Measurements from ENCODE around the gene NFS1. TPM values are rescaled to one million over a fixed set of nuclear protein-coding genes. Genes with fewer than 3 reads are reported as not detected.
"Not testable (repeated sequence)": the region's sequence is repeated elsewhere in the genome, so short reads cannot be mapped to it uniquely, and the experiment has no call there.

Gene NFS1
- total and polyA plus RNA-seq, 3 experiments from 2014 or later = 18.8 to 37.7 (median 36.4) TPM

DNA sequence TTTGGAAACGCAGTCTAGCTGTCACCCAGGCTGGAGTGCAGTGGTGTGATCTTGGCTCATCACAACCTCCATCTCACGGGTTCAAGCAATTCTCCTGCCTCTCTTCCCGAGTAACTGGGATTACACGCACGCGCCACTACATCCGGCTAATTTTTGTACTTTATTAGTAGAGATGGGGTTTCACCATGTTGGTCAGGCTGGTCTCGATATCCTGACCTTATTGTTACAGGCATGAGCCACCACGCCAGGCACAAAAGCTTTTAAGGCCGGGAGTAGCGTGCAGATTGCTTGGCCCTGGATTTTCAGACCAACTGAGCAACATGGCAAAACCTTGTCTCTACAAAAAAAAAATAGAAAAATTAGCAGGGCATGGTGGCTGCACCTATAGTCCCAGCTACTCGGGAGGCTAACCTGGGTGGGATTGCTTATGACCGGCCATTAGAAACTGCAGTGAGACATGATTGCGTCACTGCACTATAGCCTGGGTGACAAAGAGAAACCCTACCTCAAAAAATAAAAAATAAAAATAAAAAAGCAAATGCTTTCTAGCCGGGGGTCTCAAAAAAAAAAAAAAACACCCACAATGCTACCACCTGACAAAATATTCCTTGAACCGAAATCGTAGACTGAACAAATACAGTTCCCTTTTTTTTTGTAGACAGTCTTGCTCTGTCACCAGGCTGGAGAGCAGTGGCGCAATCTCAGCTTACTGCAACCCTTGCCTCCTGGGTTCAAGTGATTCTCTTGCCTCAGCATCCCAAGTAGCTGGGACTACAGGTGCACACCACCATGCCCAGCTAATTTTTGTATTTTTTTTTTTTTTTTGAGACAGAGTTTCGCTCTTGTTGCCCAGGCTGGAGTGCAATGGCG, 27.9 kb upstream of the NFS1 start:
- POLR2A ChIA-PET = interaction anchor here (0.6 to 0.9 kb wide), 2 partner anchors 15 to 21 kb away, joined by 3 read pairs; partner anchors contain the start of gene RBM39
- Mint-ChIP-seq H3K4me1 (peaks cover 48 to 65% (median 61%) of the 10 kb centered on the region in 3 donors), H3K36me3 (peaks cover 12 to 89% (median 21%) of the 10 kb centered on the region in 3 donors)

DNA sequence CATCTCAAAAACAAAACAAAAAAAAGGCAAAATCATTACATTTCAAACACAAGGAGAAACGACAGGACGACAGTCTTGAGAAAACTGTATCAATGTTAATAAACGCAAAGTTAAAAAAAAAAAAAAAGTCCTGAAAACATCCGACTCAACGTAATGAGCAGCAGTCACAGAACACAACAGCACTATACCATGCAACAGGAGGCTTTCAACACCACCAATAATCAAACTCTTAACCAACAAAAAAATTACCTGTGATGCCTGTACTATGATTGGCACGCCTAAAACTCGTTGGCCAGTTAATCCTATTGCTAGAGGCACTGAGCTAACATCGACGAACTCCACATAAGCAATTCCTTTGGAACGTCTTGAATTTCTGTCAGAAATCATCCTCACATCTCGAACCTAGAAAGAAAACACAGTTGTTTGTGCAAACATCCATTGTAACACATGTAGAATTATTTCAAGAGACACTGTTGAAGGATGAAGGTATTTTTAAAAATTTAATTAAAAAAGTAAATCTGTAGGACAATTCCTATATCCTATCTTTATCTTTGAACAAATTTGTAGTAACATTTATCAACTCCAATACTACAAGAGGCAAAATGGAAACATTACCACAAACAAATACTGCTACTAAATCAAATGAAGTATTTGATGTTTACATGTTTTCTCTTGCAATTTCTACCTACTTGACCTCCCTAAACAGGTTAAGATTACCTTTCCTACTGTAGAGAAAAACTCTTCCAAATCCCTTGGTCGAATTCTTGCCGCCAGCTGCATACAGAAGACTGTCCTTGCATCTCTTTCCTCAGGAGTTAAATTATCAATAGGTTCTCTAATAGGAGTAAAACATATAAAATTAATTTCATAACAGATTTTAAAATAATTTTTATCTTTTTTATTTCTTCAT, 25.4 kb upstream of the NFS1 start:
- H3K4me3 Mint-ChIP-seq = peak overlapping the region in 1 of 7 donors; percentile 16
- no peaks in the 10 kb centered on the region for H3K9me3 Mint-ChIP-seq
- DNase-seq = no peak
- H3K4me1 ChIP-seq (ENCODE audit: insufficient read depth, low read length) = peaks cover 6% of the 10 kb centered on the region
- H3K27ac ChIP-seq (ENCODE audit: low read depth, low read length) = no peak overlapping the region
- peaks cover 85% of the 10 kb centered on the region for H3K36me3 ChIP-seq (ENCODE audit: insufficient read depth, low read length)
- no peaks in the 10 kb centered on the region for H3K27me3 ChIP-seq (ENCODE audit: insufficient read depth, low read length, poor library complexity, severe bottlenecking)
- no peak overlapping the region for H3K4me3 ChIP-seq (ENCODE audit: low read length)
- H3K27me3 Mint-ChIP-seq = no peaks in the 10 kb centered on the region
- peaks cover 17 to 90% (median 30%) of the 10 kb centered on the region in 3 donors for H3K36me3 Mint-ChIP-seq
- peak overlapping the region in 5 of 8 donors; percentile 31 to 79 (median 44) for H3K27ac Mint-ChIP-seq
- no peaks in the 10 kb centered on the region for H3K9me3 ChIP-seq (ENCODE audit: low read length)
- CTCF ChIA-PET = interaction anchor here (1.1 to 1.5 kb wide), 2 partner anchors 14 to 161 kb away, joined by 3 read pairs; no protein-coding TSS in a partner anchor
- POLR2A ChIA-PET = interaction anchor here (0.6 to 1.4 kb wide), 3 partner anchors 11 to 260 kb away, joined by 5 to 10 read pairs (median 6); no protein-coding TSS in a partner anchor
- H3K4me1 Mint-ChIP-seq = peaks cover 44 to 59% (median 54%) of the 10 kb centered on the region in 3 donors

More for the DNA sequence above, 27.9 kb upstream of the NFS1 start:
- Histone ChIP-seq H3K9me3 (ENCODE audit: low read length) (no peaks in the 10 kb centered on the region), H3K27me3 (ENCODE audit: insufficient read depth, low read length, poor library complexity, severe bottlenecking) (no peaks in the 10 kb centered on the region), H3K4me1 (ENCODE audit: insufficient read depth, low read length) (peaks cover 22% of the 10 kb centered on the region), H3K4me3 (ENCODE audit: low read length) (no peak overlapping the region), H3K36me3 (ENCODE audit: insufficient read depth, low read length) (peaks cover 84% of the 10 kb centered on the region), H3K27ac (ENCODE audit: low read depth, low read length) (no peak overlapping the region)
- Mint-ChIP-seq H3K4me3 (no peak overlapping the region), H3K9me3 (no peaks in the 10 kb centered on the region), H3K27me3 (no peaks in the 10 kb centered on the region), H3K27ac (peak overlapping the region in 2 of 8 donors; percentile 7 to 31)
- CTCF ChIA-PET = interaction anchor here (1.7 kb wide), 1 partner anchor 50 kb away, joined by 4 read pairs; no protein-coding TSS in a partner anchor
- DNase-seq = no peak

- peaks cover 85% of the 10 kb centered on the region for H3K36me3 ChIP-seq (ENCODE audit: insufficient read depth, low read length)
- Mint-ChIP-seq H3K36me3 (peaks cover 17 to 90% (median 30%) of the 10 kb centered on the region in 3 donors), H3K4me1 (peaks cover 40 to 60% (median 54%) of the 10 kb centered on the region in 3 donors), H3K27ac (peak overlapping the region in 3 of 8 donors; percentile 44 to 79 (median 61)), H3K4me3 (peak overlapping the region in 2 of 7 donors; percentile 23 to 27)
- H3K9me3 Mint-ChIP-seq; H3K27me3 Mint-ChIP-seq; H3K27ac ChIP-seq (ENCODE audit: low read depth, low read length); H3K9me3 ChIP-seq (ENCODE audit: low read length); CTCF ChIA-PET; H3K27me3 ChIP-seq (ENCODE audit: insufficient read depth, low read length, poor library complexity, severe bottlenecking); DNase-seq; H3K4me1 ChIP-seq (ENCODE audit: insufficient read depth, low read length); H3K4me3 ChIP-seq (ENCODE audit: low read length): not testable (repeated sequence)
- POLR2A ChIA-PET = interaction anchor here (0.6 kb wide), 1 partner anchor 74 kb away, joined by 6 read pairs; no protein-coding TSS in a partner anchor
Observed at GRCh38 chr20:35723652-35724320, 24.6 kb upstream of the NFS1 start.

- POLR2A ChIA-PET = interaction anchor here (0.7 kb wide), 1 partner anchor 8 kb away, joined by 3 read pairs; no protein-coding TSS in a partner anchor
- H3K27ac ChIP-seq (ENCODE audit: low read depth, low read length); H3K4me3 ChIP-seq (ENCODE audit: low read length); H3K27me3 Mint-ChIP-seq; H3K9me3 ChIP-seq (ENCODE audit: low read length); H3K9me3 Mint-ChIP-seq; H3K27me3 ChIP-seq (ENCODE audit: insufficient read depth, low read length, poor library complexity, severe bottlenecking); H3K4me1 ChIP-seq (ENCODE audit: insufficient read depth, low read length); DNase-seq; CTCF ChIA-PET: not testable (repeated sequence)
- Mint-ChIP-seq H3K36me3 (peaks cover 17 to 90% (median 30%) of the 10 kb centered on the region in 3 donors), H3K4me3 (peak overlapping the region in 4 of 7 donors; percentile 12 to 44 (median 35)), H3K27ac (peak overlapping the region in 6 of 8 donors; percentile 9 to 79 (median 62)), H3K4me1 (peaks cover 41 to 61% (median 55%) of the 10 kb centered on the region in 3 donors)
- H3K36me3 ChIP-seq (ENCODE audit: insufficient read depth, low read length) = peaks cover 83% of the 10 kb centered on the region
Observed at GRCh38 chr20:35723275-35723639, 24.1 kb upstream of the NFS1 start.

GRCh38 chr20:35721621-35722020, 22.5 kb upstream of the NFS1 start:
- peaks cover 17 to 92% (median 35%) of the 10 kb centered on the region in 3 donors for H3K36me3 Mint-ChIP-seq
- H3K4me3 Mint-ChIP-seq = peak overlapping the region in 5 of 7 donors; percentile 17 to 49 (median 39)

DNA sequence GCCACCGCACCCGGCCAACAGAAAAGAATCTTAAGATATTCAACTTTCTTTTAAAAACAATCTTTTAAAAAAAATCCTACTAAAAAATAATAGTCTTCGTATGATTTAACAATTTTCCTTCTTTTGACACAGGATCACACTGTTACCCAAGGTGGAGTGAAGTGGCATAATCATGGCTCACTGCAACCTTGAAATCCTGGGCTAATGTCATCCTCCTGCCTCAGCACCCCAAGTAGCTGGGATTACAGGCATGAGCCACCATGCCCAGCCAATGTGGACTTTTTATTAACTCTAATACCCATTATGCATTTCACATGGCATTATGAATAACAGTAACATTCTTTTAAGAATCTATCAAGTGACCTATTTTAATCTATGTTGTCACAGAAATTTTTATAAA, 22.1 kb upstream of the NFS1 start:
- H3K4me3 ChIP-seq (ENCODE audit: low read length) = no peak overlapping the region
- ChIA-PET POLR2A (no interaction called here), CTCF (interaction anchor here (1.4 kb wide), 1 partner anchor 14 kb away, joined by 3 read pairs; no protein-coding TSS in a partner anchor)
- H3K4me1 Mint-ChIP-seq = peaks cover 50 to 65% (median 63%) of the 10 kb centered on the region in 3 donors
- no peaks in the 10 kb centered on the region for H3K9me3 ChIP-seq (ENCODE audit: low read length)
- peaks cover 17 to 91% (median 35%) of the 10 kb centered on the region in 3 donors for H3K36me3 Mint-ChIP-seq
- no peaks in the 10 kb centered on the region for H3K9me3 Mint-ChIP-seq
- no peaks in the 10 kb centered on the region for H3K27me3 Mint-ChIP-seq
- no peak for DNase-seq
- no peaks in the 10 kb centered on the region for H3K27me3 ChIP-seq (ENCODE audit: insufficient read depth, low read length, poor library complexity, severe bottlenecking)
- no peak overlapping the region for H3K27ac ChIP-seq (ENCODE audit: low read depth, low read length)
- peaks cover 86% of the 10 kb centered on the region for H3K36me3 ChIP-seq (ENCODE audit: insufficient read depth, low read length)
- peak overlapping the region in 2 of 8 donors; percentile 38 to 79 for H3K27ac Mint-ChIP-seq
- H3K4me3 Mint-ChIP-seq = peak overlapping the region in 3 of 7 donors; percentile 25 to 41 (median 27)
- peaks cover 12% of the 10 kb centered on the region for H3K4me1 ChIP-seq (ENCODE audit: insufficient read depth, low read length)

More at GRCh38 chr20:35721621-35722020, 22.5 kb upstream of the NFS1 start:
- Mint-ChIP-seq H3K27me3 (no peaks in the 10 kb centered on the region), H3K9me3 (no peaks in the 10 kb centered on the region), H3K4me1 (peaks cover 49 to 67% (median 63%) of the 10 kb centered on the region in 3 donors), H3K27ac (peak overlapping the region in 4 of 8 donors; percentile 7 to 79 (median 44))
- no peaks in the 10 kb centered on the region for H3K9me3 ChIP-seq (ENCODE audit: low read length)
- CTCF ChIA-PET = interaction anchor here (1.4 kb wide), 1 partner anchor 13 kb away, joined by 3 read pairs; no protein-coding TSS in a partner anchor
- DNase-seq = no peak
- peaks cover 86% of the 10 kb centered on the region for H3K36me3 ChIP-seq (ENCODE audit: insufficient read depth, low read length)
- no peak overlapping the region for H3K27ac ChIP-seq (ENCODE audit: low read depth, low read length)
- POLR2A ChIA-PET = interaction anchor here (0.7 kb wide), 1 partner anchor 1776 kb away, joined by 5 read pairs; no protein-coding TSS in a partner anchor
- no peak overlapping the region for H3K4me3 ChIP-seq (ENCODE audit: low read length)
- H3K27me3 ChIP-seq (ENCODE audit: insufficient read depth, low read length, poor library complexity, severe bottlenecking) = no peaks in the 10 kb centered on the region
- H3K4me1 ChIP-seq (ENCODE audit: insufficient read depth, low read length) = peaks cover 9% of the 10 kb centered on the region
